Dermis microvascular lymphatic vessel endothelial cell (primary cell): ENCODE data around the gene ZNF234. TPM values are rescaled to one million over a fixed set of nuclear protein-coding genes. Genes with fewer than 3 reads are reported as not detected.
A peak's percentile ranks its signal among the peaks of the same experiment; 100 is the strongest.
"Not testable (repeated sequence)": the region's sequence is repeated elsewhere in the genome, so short reads cannot be mapped to it uniquely, and the experiment has no call there.

Source experiments
- DNase-seq, 2 donors: peaks; one replicate each; pipeline versions ENCODE4 v3.0.0 to v3.0.0-alpha.2; 2010; ENCODE audit warnings: low read depth in 2 of 2
- total RNA-seq: library from RNA; depleted of rRNA; stranded (reverse); fragments of >200 nt; gene quantifications from 2 replicates; pipeline ENCODE4 v1.2.1, GENCODE V29; 2014

The ZNF234 gene
- total RNA-seq, 1 donor from 2014 or later = 6.2 TPM

DNA sequence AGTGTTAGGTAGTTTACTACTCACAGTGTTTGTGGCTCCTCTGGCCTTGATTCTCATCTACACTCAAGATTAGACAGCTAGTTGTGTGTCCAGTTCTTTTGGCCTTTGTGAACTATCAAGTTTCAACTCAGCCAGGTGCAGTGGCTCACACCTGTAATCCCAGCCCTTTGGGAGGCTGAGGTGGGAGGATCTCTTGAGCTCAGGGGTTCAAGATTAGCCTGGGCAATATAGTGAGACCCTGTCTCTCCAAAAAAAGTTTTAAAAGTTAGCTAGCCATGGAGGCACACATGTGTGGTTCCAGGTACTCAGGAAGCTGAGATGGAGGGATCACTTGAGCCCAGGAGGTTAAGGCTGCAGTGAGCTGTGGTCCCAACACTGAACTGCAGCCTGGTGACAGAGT is 39.6 kb downstream of the ZNF234 start:
- no peak for DNase-seq

DNA sequence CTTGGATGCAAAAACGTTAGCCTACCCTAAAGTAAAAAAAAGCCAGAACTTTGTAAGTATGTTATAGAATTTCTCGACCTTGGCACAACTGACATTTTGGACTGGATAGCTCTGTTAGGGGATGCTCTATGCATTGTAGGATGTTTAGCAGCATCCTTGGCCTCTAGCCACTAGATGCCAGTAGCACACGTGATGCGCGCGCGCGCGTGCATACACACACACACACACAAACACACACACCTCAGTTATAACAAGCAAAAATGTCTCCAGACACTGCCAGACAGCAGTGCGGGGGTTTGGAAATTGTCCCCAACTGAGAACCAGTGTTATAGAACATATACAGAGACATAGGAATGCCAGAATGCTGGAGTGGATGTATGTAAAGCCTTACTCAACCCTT is 40.8 kb downstream of the ZNF234 start:
- no peak for DNase-seq

DNA sequence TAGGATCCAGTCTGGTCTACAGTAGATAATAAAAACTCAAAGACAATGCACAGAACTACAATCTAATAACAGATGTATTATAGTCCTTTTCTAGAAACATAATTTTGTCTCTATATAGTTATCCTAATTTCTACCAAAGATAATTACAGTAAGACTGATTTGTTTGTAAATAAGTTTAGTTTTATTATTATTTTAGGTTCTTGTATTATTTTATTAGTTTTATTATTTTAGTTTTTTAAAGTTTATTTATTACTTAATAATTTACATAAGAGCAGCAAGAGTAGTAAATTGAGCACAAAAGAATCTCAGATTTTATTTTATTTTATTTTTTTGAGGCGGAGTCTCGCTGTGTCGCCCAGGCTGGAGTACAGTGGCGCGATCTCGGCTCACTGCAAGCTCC is 48.7 kb downstream of the ZNF234 start:
- DNase-seq = no peak

DNA sequence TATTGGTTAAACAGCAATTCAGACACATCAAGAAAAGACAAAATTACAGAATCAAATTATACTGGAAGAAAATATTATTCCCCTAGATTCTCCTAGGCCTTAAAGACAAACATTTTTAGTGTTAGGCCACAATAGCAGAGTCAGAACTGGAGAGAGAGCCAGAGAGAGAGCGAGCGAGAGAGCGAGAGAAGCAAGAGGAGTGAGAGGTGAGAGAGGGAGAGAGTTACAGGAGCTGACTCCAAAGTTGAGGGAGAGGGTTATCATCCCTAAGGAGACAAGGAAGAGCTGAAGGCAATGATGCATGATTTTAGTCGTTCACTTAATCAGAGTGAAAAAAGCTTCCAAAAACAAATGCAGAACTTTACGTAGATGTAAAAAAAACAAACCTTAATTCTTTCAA is 50.8 kb downstream of the ZNF234 start:
- DNase-seq = no peak

DNA sequence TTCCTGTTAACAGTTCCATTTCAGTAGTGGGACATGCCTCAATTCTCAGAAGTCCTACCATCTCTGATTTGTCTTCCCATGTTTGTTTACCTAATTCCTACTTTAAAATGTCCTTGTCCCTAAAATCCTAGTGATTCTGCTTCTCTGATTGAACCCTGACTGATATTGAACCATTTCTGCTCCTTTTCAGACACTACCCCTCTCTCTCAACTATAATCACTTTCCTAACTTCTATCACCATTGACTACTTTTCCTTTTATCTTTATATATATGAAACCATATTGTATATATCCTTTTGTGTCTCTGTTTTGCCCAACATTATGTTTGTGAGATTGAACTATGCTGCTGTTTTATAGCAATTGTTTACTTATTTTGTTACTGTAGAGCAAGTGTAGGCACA is 55.4 kb downstream of the ZNF234 start:
- no peak for DNase-seq

DNA sequence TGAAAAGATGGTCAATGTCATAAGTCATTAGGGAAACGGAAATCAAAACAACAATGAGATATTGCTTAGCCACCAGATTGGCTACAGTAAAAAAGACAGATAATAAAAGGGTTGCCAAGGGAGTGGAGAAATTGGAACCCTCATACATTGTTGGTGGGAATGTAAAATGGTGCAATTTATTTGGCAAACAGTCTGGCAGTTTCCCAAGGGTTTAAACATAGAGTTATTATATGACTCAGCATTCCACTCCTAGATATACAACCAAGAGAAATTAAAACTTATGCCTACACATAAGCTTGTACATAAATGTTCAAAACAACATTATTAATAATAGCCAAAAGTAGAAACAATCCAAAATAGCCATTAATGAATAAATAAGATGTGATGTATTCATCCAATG is 61.1 kb downstream of the ZNF234 start:
- DNase-seq = no peak

DNA sequence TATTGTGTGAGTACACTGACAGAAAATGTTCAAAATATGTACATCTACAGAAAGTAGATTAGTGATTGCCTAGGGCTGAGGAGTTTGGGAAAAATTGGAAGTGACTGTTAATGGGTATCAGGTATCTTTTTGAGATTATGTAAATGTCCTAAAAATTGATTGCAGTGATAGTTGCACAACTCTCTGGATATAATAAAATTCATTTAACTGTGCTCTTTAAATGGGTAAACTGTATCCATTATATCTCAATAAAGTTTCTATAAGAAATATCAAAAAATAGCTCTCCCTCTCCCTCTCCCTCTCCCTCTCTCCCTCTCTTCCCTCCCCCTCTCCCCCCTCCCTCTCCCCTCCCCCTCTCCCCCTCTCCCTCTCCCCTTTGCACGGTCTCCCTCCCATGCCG is 61.6 kb downstream of the ZNF234 start:
- no peak for DNase-seq

DNA sequence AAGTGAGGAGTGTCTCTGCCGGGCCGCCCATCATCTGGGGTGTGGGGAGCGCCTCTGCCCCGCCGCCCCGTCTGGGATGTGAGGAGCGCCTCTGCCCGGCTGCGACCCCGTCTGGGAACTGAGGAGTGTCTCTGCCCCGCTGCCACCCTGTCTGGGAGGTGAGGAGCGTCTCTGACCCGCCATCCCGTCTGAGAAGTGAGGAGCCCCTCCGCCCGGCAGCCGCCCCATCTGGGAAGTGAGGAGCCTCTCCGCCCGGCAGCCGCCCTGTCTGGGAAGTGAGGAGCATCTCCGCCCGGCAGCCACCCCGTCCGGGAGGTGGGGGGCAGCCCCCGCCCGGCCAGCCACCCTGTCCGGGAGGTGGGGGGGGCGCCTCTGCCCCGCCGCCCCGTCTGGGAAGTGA is 62.5 kb downstream of the ZNF234 start:
- DNase-seq = not testable (repeated sequence)

DNA sequence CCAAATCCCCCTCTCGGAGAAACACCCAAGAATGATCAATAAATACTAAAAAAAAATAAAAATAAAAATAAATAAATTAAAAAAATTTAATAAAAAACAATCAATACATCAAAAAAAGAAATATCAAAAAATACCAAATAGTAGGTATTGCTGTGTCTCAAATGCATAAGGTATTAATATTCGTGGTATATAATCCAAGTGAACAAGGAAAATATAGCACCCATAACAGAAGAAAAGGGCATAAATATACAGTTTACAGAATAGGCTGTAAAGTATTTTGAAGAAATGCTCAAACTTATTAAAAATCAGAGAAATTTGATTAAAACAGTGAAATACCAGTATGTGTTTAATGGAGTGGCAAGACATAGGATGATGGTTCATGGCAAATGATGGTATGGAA is 63.4 kb downstream of the ZNF234 start:
- DNase-seq = no peak

DNA sequence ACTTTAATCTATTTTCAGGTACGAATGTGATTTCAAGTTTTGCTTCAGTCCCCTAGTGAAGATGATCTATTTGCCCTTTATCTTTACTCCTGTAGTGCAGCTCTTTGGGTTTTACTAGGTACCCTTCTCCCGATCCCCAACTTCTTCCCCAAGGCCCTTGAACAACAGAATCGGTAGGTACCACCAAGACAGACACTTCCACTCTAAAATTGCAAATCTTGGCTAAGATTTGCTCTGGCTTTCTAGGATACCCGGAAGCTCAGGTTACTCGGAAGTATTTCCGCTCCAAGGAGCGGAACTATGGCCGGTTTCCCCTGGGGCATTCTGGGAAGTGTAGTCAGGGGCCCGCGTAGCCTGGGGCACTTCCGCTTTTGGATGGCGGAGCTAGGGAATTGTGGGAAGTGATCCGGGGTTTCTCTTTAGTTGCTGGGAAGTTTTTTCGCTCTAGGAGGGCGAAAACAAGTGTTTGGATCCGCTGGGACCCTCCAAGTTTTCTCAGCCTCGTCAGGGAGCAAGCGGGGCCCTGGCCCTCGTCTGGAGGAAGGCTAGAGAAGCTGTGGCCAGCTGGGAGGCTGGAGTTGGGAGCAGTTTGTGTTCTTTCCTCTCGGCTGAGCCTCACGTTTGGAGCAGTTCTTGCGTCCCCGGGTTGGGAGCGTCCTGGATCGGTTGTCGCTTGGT is 65.9 kb downstream of the ZNF234 start:
- peak; percentile 82 to 94 for DNase-seq

Other genes starting within 250 kb of the ZNF234 start
- 14.0 and 16.9 TPM in 2 replicates for gene ZNF45, start 206.3 kb upstream of the ZNF234 start, total RNA-seq
- gene ZNF221, start 190.3 kb upstream of the ZNF234 start, total RNA-seq = 3.2 and 4.4 TPM in 2 replicates
- gene ZNF155, start 157.4 kb upstream of the ZNF234 start, total RNA-seq = 5.0 and 6.8 TPM in 2 replicates
- gene ZNF230, start 138.6 kb upstream of the ZNF234 start, total RNA-seq = 2.2 and 2.9 TPM in 2 replicates
- 3.5 and 3.6 TPM in 2 replicates for gene ZNF222, start 116.2 kb upstream of the ZNF234 start, total RNA-seq
- gene ZNF223, start 89.5 kb upstream of the ZNF234 start, total RNA-seq = 3.2 and 6.3 TPM in 2 replicates
- gene ZNF284, start 69.4 kb upstream of the ZNF234 start, total RNA-seq = 2.2 and 2.4 TPM in 2 replicates
- gene ZNF224, start 47.2 kb upstream of the ZNF234 start, total RNA-seq = 21.4 and 27.6 TPM in 2 replicates
- 3.9 and 4.4 TPM in 2 replicates for gene ZNF225, start 28.2 kb upstream of the ZNF234 start, total RNA-seq
- 9.1 and 12.1 TPM in 2 replicates for gene ZNF226, start 23.5 kb downstream of the ZNF234 start, total RNA-seq
- 14.4 and 18.6 TPM in 2 replicates for gene ZNF227, start 71.0 kb downstream of the ZNF234 start, total RNA-seq
- 1.3 and 1.5 TPM in 2 replicates for gene ZNF233, start 118.3 kb downstream of the ZNF234 start, total RNA-seq
- 4.2 and 5.6 TPM in 2 replicates for gene ZNF235, start 163.5 kb downstream of the ZNF234 start, total RNA-seq
- gene ZNF112, start 215.1 kb downstream of the ZNF234 start, total RNA-seq = 4.7 and 5.6 TPM in 2 replicates